BJ (cell line): ENCODE results near the gene TCF4. TPM values are rescaled to one million over a fixed set of nuclear protein-coding genes. Genes with fewer than 3 reads are reported as not detected.

Source experiments
- CTCF ChIA-PET: fragments of 350-600 bp; formaldehyde crosslinking; extraction: SDS; loops from one replicate; lab custom pipeline; 2021; ENCODE audit warnings: antibody characterized with exemption, inconsistent platforms; lab: Yijun Ruan, JAX
- POLR2A ChIA-PET: fragments of 300-600 bp; sonication (Branson Sonifier 250); formaldehyde crosslinking; extraction: SDS; loops from one replicate; lab custom pipeline; 2021; ENCODE audit warnings: antibody characterized with exemption; lab: Charles Lee
- DNase-seq: peaks from one replicate; pipeline ENCODE4 v3.0.0-alpha.2; 2011; ENCODE audit warnings: low read depth
- H3K27me3 ChIP-seq: 2 replicates; pipeline ENCODE4 v1.6.0; 2011; ENCODE audit warnings: low read length; ENCODE audit not compliant: control insufficient read depth, insufficient read depth
- H3K36me3 ChIP-seq: 2 replicates; pipeline ENCODE4 v1.5.1; 2011; ENCODE audit warnings: low read length; ENCODE audit not compliant: control insufficient read depth, insufficient read depth
- H3K4me3 ChIP-seq: 2 replicates; pipeline ENCODE4 v1.5.1; 2011; ENCODE audit warnings: low read depth, mild to moderate bottlenecking, control low read depth, low read length
- polyA plus RNA-seq: library from polyadenylated mRNA; depleted of rRNA; stranded (reverse); fragments of >200 nt; gene quantifications from 2 replicates; pipeline ENCODE4 v1.2.3, GENCODE V29; 2011
- TF ChIP-seq, protein P1 (sequence below): IDR thresholded peaks from 2 replicates; pipeline ENCODE4 v1.5.1; 2011; ENCODE audit warnings: low read depth, mild to moderate bottlenecking, control low read depth, inconsistent platforms, low read length, moderate library complexity; ENCODE audit not compliant: insufficient read depth

The TCF4 gene
- polyA plus RNA-seq, 1 experiment = 65.8 TPM

DNA sequence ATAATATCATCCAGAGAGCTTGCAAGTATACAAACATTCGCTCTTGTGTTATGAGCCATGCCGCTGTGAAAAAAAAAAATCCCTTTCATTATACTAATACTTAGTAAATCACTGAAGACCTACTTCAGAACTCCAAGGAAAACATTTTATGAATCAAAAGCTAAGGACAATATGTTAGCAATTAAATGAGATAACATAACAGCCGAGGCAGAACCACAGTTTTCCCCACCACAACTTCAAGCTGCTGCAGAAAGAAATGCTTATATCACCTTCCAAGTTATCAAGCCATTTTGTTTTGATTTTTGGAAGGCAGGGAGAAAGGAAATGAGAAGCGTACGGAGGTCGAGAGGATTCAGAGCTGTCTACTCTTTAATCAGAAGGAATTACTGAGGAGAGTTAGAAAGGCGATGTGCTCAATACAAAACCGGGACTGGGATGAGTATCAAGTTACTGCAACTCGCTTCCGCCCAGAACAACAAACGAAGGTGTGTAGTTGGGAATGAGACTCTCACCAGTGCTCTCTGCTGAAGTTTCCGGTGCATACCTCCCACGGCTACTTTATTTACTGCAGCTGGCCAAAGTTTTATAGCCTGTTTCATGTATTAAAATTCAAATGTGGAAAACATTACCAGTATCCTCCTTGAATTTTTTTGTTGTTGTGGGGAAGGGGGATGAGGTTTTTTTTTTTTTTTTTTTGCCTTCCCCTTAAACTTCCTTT lies 336.6 kb downstream of the TCF4 start:
- Histone ChIP-seq H3K27me3 (no peaks in the 10 kb centered on the region), H3K36me3 (no peaks in the 10 kb centered on the region; the same call in none of the 2 replicates), H3K4me3 (peak overlapping the region; percentile 1; the same call in 1 of the 2 replicates)
- TF ChIP-seq, protein P1, sequence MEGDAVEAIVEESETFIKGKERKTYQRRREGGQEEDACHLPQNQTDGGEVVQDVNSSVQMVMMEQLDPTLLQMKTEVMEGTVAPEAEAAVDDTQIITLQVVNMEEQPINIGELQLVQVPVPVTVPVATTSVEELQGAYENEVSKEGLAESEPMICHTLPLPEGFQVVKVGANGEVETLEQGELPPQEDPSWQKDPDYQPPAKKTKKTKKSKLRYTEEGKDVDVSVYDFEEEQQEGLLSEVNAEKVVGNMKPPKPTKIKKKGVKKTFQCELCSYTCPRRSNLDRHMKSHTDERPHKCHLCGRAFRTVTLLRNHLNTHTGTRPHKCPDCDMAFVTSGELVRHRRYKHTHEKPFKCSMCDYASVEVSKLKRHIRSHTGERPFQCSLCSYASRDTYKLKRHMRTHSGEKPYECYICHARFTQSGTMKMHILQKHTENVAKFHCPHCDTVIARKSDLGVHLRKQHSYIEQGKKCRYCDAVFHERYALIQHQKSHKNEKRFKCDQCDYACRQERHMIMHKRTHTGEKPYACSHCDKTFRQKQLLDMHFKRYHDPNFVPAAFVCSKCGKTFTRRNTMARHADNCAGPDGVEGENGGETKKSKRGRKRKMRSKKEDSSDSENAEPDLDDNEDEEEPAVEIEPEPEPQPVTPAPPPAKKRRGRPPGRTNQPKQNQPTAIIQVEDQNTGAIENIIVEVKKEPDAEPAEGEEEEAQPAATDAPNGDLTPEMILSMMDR = no peak
- ChIA-PET CTCF (interaction anchor here (0.6 to 1.9 kb wide), 7 partner anchors 15 to 685 kb away, joined by 3 to 6 read pairs (median 4); no protein-coding TSS in a partner anchor), POLR2A (interaction anchor here (0.7 to 1.1 kb wide), 5 partner anchors 11 to 71 kb away, joined by 3 to 16 read pairs (median 4); no protein-coding TSS in a partner anchor)
- DNase-seq = no peak

DNA sequence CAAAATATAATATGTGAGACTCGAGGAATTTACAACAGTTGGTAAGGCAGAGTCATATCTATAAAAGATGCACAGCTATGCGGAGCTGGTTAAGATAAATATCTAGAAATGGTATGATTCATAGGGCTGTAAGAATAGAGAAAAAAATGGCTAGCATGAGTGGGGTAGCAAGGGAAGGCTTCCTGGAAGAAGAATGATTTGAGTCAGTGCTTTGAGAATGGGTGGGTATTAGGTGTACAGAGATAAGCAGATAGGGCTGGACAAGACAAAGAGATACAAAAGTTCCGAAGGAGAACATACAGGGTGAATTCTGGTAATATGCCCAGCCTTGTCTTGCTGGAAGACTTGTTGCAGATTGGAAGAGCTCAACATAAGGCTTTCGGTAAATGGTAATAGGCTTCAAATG lies 337.2 kb downstream of the TCF4 start:
- H3K36me3 ChIP-seq = no peaks in the 10 kb centered on the region; the same call in none of the 2 replicates
- no peaks in the 10 kb centered on the region for H3K27me3 ChIP-seq
- no peak overlapping the region for H3K4me3 ChIP-seq
- ChIA-PET CTCF (interaction anchor here (0.6 to 1.9 kb wide), 5 partner anchors 16 to 686 kb away, joined by 3 to 6 read pairs (median 4); no protein-coding TSS in a partner anchor), POLR2A (interaction anchor here (0.7 to 1.1 kb wide), 4 partner anchors 11 to 71 kb away, joined by 3 to 4 read pairs (median 4); no protein-coding TSS in a partner anchor)
- no peak for DNase-seq
- TF ChIP-seq, protein P1 = no peak

DNA sequence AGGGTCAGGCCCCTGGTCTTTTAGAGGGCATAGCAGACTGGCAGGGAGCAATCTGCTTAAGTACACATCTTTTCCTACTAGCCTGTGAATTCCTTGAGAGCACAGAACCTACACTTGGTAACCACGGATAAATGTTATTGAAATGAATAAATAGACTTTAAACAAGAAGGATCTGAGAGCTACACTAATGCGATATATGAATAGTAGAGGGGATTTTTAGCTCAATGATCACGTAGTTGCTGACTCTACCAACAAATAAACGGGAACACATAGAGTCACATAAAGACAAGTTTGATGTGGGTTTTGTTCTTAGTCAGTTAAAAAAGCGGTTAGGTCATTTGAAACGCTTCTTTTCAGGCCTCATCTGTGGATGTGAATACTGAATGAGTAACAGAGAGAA lies 338.4 kb downstream of the TCF4 start:
- Histone ChIP-seq H3K4me3 (no peak overlapping the region), H3K36me3 (no peaks in the 10 kb centered on the region; the same call in none of the 2 replicates), H3K27me3 (no peaks in the 10 kb centered on the region)
- TF ChIP-seq, protein P1 = no peak
- no peak for DNase-seq
- ChIA-PET CTCF (no interaction called here), POLR2A (no interaction called here)

DNA sequence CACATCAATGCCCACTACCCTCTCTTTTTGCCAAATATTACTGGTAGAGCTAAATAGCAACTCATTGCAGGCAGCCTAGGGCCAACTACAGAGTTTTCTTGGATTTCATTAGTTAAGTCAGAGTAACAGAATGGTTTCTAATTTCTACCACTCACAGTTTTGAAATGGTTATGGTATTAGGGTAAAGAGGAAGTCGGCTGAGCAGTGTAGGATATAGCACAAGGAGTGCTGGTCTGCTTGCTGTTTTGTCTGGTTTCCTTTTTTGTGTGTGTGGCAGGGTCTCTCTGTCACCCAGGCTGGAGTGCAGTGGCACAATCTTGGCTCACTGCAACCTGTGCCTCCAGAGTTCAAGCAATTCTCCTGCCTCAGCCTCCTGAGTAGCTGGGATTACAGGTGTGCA lies 339.5 kb downstream of the TCF4 start:
- Histone ChIP-seq H3K27me3 (no peaks in the 10 kb centered on the region), H3K4me3 (no peak overlapping the region), H3K36me3 (no peaks in the 10 kb centered on the region; the same call in 1 of the 2 replicates)
- TF ChIP-seq, protein P1 = no peak
- no peak for DNase-seq
- ChIA-PET POLR2A (no interaction called here), CTCF (interaction anchor here (0.6 to 1.6 kb wide), 2 partner anchors 14 to 24 kb away, joined by 3 to 5 read pairs; no protein-coding TSS in a partner anchor)

DNA sequence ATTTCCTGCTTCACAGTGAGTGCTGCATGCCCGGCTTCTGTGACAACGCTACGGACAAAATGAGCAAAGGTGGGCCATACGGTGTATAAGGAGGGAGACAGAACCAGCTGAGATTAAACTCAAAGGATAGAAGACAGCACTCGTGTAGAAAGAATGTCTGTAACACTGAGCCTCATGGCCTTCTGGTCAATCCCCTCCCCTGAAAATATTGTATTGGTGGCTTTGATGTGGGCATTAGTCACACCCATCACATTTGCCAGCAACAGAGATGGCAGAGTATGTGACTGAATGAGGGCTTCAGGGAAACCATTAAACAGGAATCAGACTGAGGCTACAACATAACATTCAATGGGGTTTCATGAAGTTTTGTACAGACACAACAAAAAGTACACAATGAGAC lies 341.0 kb downstream of the TCF4 start:
- POLR2A ChIA-PET = no interaction called here
- no peak for DNase-seq
- TF ChIP-seq, protein P1 = no peak
- H3K4me3 ChIP-seq = no peak overlapping the region
- H3K36me3 ChIP-seq = no peaks in the 10 kb centered on the region; the same call in 1 of the 2 replicates
- CTCF ChIA-PET = no interaction called here
- H3K27me3 ChIP-seq = no peaks in the 10 kb centered on the region
